HG02623 (cell line): Measurements from ENCODE around the gene CTF1.

Source experiments
- ATAC-seq: cut with Tn5 transposase; IDR thresholded peaks from one replicate; pipeline ENCODE4 v1.9.1; 2021; ENCODE audit warnings: moderate library complexity; ENCODE audit not compliant: unreplicated experiment

The CTF1 gene

DNA sequence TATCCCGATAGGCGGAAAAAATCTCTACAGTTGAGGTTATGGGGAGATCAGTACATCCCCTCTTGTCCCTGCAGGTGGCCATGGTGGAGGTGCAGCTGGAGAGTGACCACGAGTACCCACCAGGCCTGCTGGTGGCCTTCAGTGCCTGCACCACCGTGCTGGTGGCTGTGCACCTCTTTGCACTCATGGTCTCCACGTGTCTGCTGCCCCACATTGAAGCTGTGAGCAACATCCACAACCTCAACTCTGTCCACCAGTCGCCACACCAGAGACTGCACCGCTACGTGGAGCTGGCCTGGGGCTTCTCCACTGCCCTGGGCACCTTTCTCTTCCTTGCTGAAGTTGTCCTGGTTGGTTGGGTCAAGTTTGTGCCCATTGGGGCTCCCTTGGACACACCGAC lies 56.7 kb downstream of the CTF1 start:
- ATAC-seq = no peak
